Endothelial cell of umbilical vein (primary cell): Measurements from ENCODE around the gene ITSN1. TPM values are rescaled to one million over a fixed set of nuclear protein-coding genes. Genes with fewer than 3 reads are reported as not detected.
A peak's percentile ranks its signal among the peaks of the same experiment; 100 is the strongest.

Experiments used
- BruUV-seq: library from RNA; stranded (reverse); fragments of 400-500 nt; replicated peaks from 2 replicates; lab custom pipeline; 2021; lab: Mats Ljungman, UMichigan
- CTCF ChIA-PET: fragments of 300-600, 350-600 bp; sonication (Branson Sonifier 250); formaldehyde crosslinking; loops from one replicate; lab custom pipeline; 2021; ENCODE audit warnings: antibody characterized with exemption, inconsistent platforms; lab: Charles Lee
- POLR2A ChIA-PET: fragments of 300-600, 350-600 bp; sonication (Branson Sonifier 250); formaldehyde crosslinking; loops from one replicate; lab custom pipeline; 2021; ENCODE audit warnings: antibody characterized with exemption, inconsistent platforms; lab: Charles Lee
- DNase-seq: peaks from one replicate; pipeline ENCODE4 v3.0.0-alpha.2; 2011; ENCODE audit warnings: low read depth, low spot score
- FAIRE-seq: peaks from 2 replicates; lab custom pipeline; 2011; peaks lifted over from hg19 to GRCh38; lab: Jason Lieb, UNC
- H2AFZ ChIP-seq: 2 replicates; pipeline ENCODE4 v1.6.0; 2012; ENCODE audit warnings: low read depth, low read length, control low read depth, inconsistent platforms
- H3K27ac ChIP-seq: 2 replicates; pipeline ENCODE4 v1.5.1; 2011; ENCODE audit warnings: low read depth, mild to moderate bottlenecking, control low read depth, low read length, moderate library complexity; ENCODE audit not compliant: insufficient read depth
- H3K27me3 ChIP-seq, 2 experiments: 2 replicates each; pipeline versions ENCODE4 v1.6.0 to v1.6.1; 2011; ENCODE audit warnings: low read length in 2 of 2, mixed read lengths in 1 of 2; ENCODE audit not compliant: control insufficient read depth in 2 of 2, insufficient read depth in 2 of 2
- H3K36me3 ChIP-seq, 2 experiments: 2 replicates in 1 of 2; 3 replicates in 1 of 2; pipeline ENCODE4 v1.5.1; 2011; ENCODE audit warnings: low read length in 2 of 2, mild to moderate bottlenecking in 1 of 2, moderate library complexity in 1 of 2; ENCODE audit not compliant: control insufficient read depth in 2 of 2, insufficient read depth in 2 of 2; ENCODE audit errors: extremely low read depth in 1 of 2
- H3K4me1 ChIP-seq: 3 replicates; pipeline ENCODE4 v1.5.1; 2011; ENCODE audit warnings: mild to moderate bottlenecking, low read length; ENCODE audit not compliant: control insufficient read depth, insufficient read depth; ENCODE audit errors: extremely low read depth
- H3K4me2 ChIP-seq: 2 replicates; pipeline ENCODE4 v1.6.1; 2011; ENCODE audit warnings: low read length, control low read depth, mixed read lengths; ENCODE audit not compliant: insufficient read depth
- H3K4me3 ChIP-seq, 3 experiments: fragments of 200-600 bp in 1 of 3; sonication (generic), shearing (Covaris generic) in 1 of 3; replicated peaks in 1 of 3; 2 replicates each; pipeline ENCODE4 v1.5.1; 2011 to 2016; ENCODE audit warnings: control low read depth in 3 of 3, low read length in 3 of 3, mild to moderate bottlenecking in 2 of 3, inconsistent platforms in 1 of 3, low read depth in 1 of 3, moderate library complexity in 1 of 3; ENCODE audit not compliant: insufficient read depth in 1 of 3
- H3K79me2 ChIP-seq: 2 replicates; pipeline ENCODE4 v1.6.0; 2012; ENCODE audit warnings: low read length, inconsistent platforms; ENCODE audit not compliant: control insufficient read depth, insufficient read depth
- H3K9ac ChIP-seq: replicated peaks from 2 replicates; pipeline ENCODE3; 2011; ENCODE audit warnings: low read length, control low read depth; ENCODE audit not compliant: insufficient read depth; ENCODE audit errors: extremely low read depth
- H3K9me1 ChIP-seq: replicated peaks from 3 replicates; pipeline ENCODE4 v1.6.0; 2011; ENCODE audit warnings: mild to moderate bottlenecking, low read length; ENCODE audit not compliant: control insufficient read depth, insufficient read depth; ENCODE audit errors: extremely low read depth
- H3K9me3 ChIP-seq: replicated peaks from 2 replicates; pipeline ENCODE4 v1.5.1; 2012; ENCODE audit warnings: low read length, inconsistent platforms; ENCODE audit not compliant: control insufficient read depth, insufficient read depth
- H4K20me1 ChIP-seq: replicated peaks from 2 replicates; pipeline ENCODE3; 2011; ENCODE audit warnings: mild to moderate bottlenecking, low read length; ENCODE audit not compliant: control insufficient read depth, insufficient read depth; ENCODE audit errors: extremely low read depth
- EZH2 ChIP-seq: IDR thresholded peaks from 2 replicates; pipeline ENCODE4 v1.6.1; 2012; ENCODE audit warnings: borderline replicate concordance, low read depth, mild to moderate bottlenecking, moderate library complexity, low read length, inconsistent platforms; ENCODE audit not compliant: severe bottlenecking
- FOS ChIP-seq: IDR thresholded peaks from 2 replicates; pipeline ENCODE4 v1.6.1; 2011; ENCODE audit warnings: mild to moderate bottlenecking, low read length, moderate library complexity, borderline replicate concordance; ENCODE audit not compliant: insufficient read depth
- GATA2 ChIP-seq: IDR thresholded peaks from 2 replicates; pipeline ENCODE4 v1.7.0; 2011; ENCODE audit warnings: low read depth, mild to moderate bottlenecking, moderate library complexity, mixed read lengths, low read length; ENCODE audit not compliant: insufficient read length, insufficient read depth
- JUN ChIP-seq: IDR thresholded peaks from 2 replicates; pipeline ENCODE4 v1.6.1; 2011; ENCODE audit warnings: borderline replicate concordance, low read depth; ENCODE audit not compliant: insufficient read length, insufficient read depth
- MYC ChIP-seq: IDR thresholded peaks from one replicate; pipeline ENCODE4 v1.6.1; 2011; ENCODE audit warnings: mild to moderate bottlenecking, low read depth, low read length
- POLR2A ChIP-seq: IDR thresholded peaks from 2 replicates; pipeline ENCODE4 v1.6.1; 2012; ENCODE audit warnings: low read depth, mild to moderate bottlenecking, control low read depth, low read length
- POLR2AphosphoS5 ChIP-seq: IDR thresholded peaks from 2 replicates; pipeline ENCODE4 v1.6.1; 2012; ENCODE audit warnings: low read depth, mild to moderate bottlenecking, control low read depth, low read length, moderate library complexity; ENCODE audit not compliant: insufficient read depth
- dilution Hi-C: fragments of 300-500 bp; cut with MboI; formaldehyde crosslinking; loops from one replicate; pipeline ENCODE4 v1.15.0; 2019; ENCODE audit warnings: low sequenced_read_pairs; ENCODE audit not compliant: extremely low pct_ligation_motif_present
- intact Hi-C: fragments of 100-400 bp; cut with micrococcal nuclease; formaldehyde crosslinking; loops from one replicate; pipeline ENCODE4 v1.10.0; 2022
- polyA plus RNA-seq, 4 experiments: library from polyadenylated mRNA; depleted of rRNA in 3 of 4; stranded (reverse) in 3 of 4; unstranded in 1 of 4; fragments of >200 nt; gene quantifications; 2 replicates each; pipeline versions ENCODE4 v1.2.1 to v1.2.3, GENCODE V29; 2011 to 2012; ENCODE audit warnings: missing spikeins in 1 of 4
- total RNA-seq: library from RNA; stranded (reverse); gene quantifications from 2 replicates; pipeline ENCODE4 v1.2.3, GENCODE V29; 2021
- TF ChIP-seq, protein P1 (sequence below), 2 donors: IDR thresholded peaks; 1 replicate in 1 of 2; 2 replicates in 1 of 2; pipeline ENCODE4 v1.5.1; 2011; ENCODE audit warnings: low read length in 2 of 2, mild to moderate bottlenecking in 2 of 2, moderate library complexity in 2 of 2, control low read depth in 1 of 2, inconsistent platforms in 1 of 2, low read depth in 1 of 2; ENCODE audit not compliant: insufficient read depth in 1 of 2; ENCODE audit errors: extremely low read depth in 1 of 2
- TF ChIP-seq, protein P2 (sequence below): IDR thresholded peaks from 2 replicates; pipeline ENCODE4 v1.6.1; 2011; ENCODE audit not compliant: insufficient read depth, insufficient read length

The ITSN1 gene
- total and polyA plus RNA-seq, 2 donors (not counting 3 experiments of a cell fraction or from before 2014, with no cell fraction given) = 72.2 to 86.8 TPM

DNA sequence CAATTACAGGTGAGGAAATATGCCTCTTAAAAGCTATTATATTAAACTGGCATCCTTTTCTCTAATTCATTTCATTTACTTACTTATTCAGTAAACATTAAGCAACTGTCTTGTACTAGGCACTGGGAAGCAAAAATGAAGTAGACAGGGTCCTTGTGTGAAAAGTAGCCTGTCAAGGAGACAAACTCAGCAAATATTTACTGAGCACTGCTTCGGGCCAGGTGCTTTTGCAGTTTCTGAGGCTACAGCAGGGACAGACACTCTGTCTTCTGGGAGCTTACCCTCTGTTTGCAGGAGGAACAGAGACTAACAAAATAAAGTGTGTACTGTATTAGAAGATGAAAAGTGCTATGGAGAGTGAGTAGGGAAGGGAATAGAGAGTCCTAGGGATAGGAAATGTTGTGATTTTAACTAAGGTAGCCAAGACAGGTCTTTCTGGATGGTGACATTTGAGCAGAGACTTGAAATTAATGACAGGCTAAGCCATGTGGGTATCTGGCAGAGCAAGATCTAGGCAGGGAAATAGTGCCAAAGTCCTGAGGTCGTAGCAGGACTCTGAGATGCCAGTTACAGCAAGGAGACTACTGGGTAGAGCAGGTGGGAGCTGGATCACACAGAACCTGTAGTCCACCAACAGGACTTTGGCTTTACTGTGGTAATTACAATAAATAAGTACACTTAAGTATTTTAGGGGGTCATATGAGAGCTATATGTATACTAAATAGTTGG is 133.0 kb downstream of the ITSN1 start:
- DNase-seq = no peak
- H3K36me3 ChIP-seq = peaks cover 15 to 16% of the 10 kb centered on the region in 2 experiments
- no peaks in the 10 kb centered on the region for H3K9me1 ChIP-seq
- H3K79me2 ChIP-seq = peaks cover 2% of the 10 kb centered on the region
- H3K4me1 ChIP-seq = no peaks in the 10 kb centered on the region
- no peak for TF ChIP-seq FOS
- no peak for TF ChIP-seq EZH2
- no peak for TF ChIP-seq POLR2AphosphoS5
- no peak for TF ChIP-seq JUN
- no peak for TF ChIP-seq GATA2
- TF ChIP-seq, protein P1, sequence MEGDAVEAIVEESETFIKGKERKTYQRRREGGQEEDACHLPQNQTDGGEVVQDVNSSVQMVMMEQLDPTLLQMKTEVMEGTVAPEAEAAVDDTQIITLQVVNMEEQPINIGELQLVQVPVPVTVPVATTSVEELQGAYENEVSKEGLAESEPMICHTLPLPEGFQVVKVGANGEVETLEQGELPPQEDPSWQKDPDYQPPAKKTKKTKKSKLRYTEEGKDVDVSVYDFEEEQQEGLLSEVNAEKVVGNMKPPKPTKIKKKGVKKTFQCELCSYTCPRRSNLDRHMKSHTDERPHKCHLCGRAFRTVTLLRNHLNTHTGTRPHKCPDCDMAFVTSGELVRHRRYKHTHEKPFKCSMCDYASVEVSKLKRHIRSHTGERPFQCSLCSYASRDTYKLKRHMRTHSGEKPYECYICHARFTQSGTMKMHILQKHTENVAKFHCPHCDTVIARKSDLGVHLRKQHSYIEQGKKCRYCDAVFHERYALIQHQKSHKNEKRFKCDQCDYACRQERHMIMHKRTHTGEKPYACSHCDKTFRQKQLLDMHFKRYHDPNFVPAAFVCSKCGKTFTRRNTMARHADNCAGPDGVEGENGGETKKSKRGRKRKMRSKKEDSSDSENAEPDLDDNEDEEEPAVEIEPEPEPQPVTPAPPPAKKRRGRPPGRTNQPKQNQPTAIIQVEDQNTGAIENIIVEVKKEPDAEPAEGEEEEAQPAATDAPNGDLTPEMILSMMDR (IDR thresholded peaks at IDR 0.05; ENCODE audit: extremely low read depth in 1 of 2, insufficient read depth in 1 of 2, low read depth in 1 of 2, low read length in 2 of 2) = no peak
- TF ChIP-seq POLR2A = no peak
- TF ChIP-seq MYC = no peak
- TF ChIP-seq, protein P2, sequence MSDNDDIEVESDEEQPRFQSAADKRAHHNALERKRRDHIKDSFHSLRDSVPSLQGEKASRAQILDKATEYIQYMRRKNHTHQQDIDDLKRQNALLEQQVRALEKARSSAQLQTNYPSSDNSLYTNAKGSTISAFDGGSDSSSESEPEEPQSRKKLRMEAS = no peak
- intact Hi-C loops (no loop called here), dilution Hi-C loops (no loop called here)
- H2AFZ ChIP-seq = no peak overlapping the region
- FAIRE-seq = peak; percentile 15
- no peaks in the 10 kb centered on the region for H4K20me1 ChIP-seq
- no peaks in the 10 kb centered on the region for H3K27me3 ChIP-seq
- no peak overlapping the region for H3K27ac ChIP-seq
- POLR2A ChIA-PET = no interaction called here
- no peak overlapping the region for H3K4me2 ChIP-seq
- H3K9me3 ChIP-seq = no peaks in the 10 kb centered on the region
- CTCF ChIA-PET = interaction anchor here (1.3 kb wide), 1 partner anchor 12 kb away, joined by 3 read pairs; no protein-coding TSS in a partner anchor
- no peak overlapping the region for H3K9ac ChIP-seq
- no TSS peak for BruUV-seq
- H3K4me3 ChIP-seq = no peak overlapping the region
